HG03558 (cell line): ENCODE measurements around the gene PHLDA3.
"Not testable (repeated sequence)": the region's sequence is repeated elsewhere in the genome, so short reads cannot be mapped to it uniquely, and the experiment has no call there.

Source experiments
- ATAC-seq: cut with Tn5 transposase; IDR thresholded peaks from one replicate; pipeline ENCODE4 v1.9.1; 2021; ENCODE audit warnings: moderate number of reproducible peaks; ENCODE audit not compliant: unreplicated experiment; ENCODE audit errors: extremely low read depth

PHLDA3 gene

DNA sequence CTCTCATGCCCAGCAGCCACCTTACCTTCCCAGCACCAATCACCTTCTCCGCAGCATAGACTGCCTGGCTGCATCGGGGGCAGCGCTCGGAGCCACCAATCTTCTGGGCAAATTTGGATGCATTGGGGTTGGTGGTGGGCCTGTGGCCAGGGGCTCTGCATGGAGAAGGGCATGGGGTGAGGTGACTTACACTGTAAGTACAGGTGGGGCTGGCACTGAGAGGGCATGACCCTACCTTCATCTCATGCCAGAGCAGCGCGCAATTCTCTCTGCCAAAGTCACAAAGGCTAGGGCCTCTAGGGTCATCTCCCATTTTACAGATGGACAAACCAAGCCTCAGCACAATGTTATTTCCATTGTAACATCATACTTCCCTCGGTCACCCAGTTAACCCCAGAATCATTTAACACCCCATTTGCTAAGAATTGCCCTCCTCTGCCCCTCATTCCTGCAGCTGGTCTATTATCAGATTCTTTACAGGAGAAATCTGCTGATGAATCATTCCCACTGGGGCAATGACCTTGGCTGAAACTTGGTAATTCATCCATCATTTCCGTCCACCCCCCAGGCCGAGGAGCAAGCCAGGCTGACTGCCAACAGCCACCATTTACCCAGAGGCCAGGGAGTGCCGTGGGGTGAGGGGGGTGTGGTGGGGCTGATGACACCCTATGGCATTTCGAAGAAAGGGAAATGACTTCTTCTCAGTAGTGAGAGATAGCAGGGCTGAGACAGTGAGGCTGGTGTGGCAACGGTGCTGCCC, 20.0 kb upstream of the PHLDA3 start:
- no peak for ATAC-seq

- no peak for ATAC-seq
These were observed 18.8 kb upstream of the PHLDA3 start for GRCh38 chr1:201487742-201488141.

GRCh38 chr1:201486187-201486586, 17.2 kb upstream of the PHLDA3 start:
- no peak for ATAC-seq

GRCh38 chr1:201485184-201485774, 16.3 kb upstream of the PHLDA3 start:
- no peak for ATAC-seq

- ATAC-seq = no peak
These were observed 14.5 kb upstream of the PHLDA3 start for GRCh38 chr1:201483373-201483949.

GRCh38 chr1:201482755-201483154, 13.8 kb upstream of the PHLDA3 start:
- ATAC-seq = no peak

GRCh38 chr1:201481761-201482493, 12.9 kb upstream of the PHLDA3 start:
- ATAC-seq = peak; percentile 45

- no peak for ATAC-seq
These were observed 12.0 kb upstream of the PHLDA3 start for GRCh38 chr1:201481004-201481380.

DNA sequence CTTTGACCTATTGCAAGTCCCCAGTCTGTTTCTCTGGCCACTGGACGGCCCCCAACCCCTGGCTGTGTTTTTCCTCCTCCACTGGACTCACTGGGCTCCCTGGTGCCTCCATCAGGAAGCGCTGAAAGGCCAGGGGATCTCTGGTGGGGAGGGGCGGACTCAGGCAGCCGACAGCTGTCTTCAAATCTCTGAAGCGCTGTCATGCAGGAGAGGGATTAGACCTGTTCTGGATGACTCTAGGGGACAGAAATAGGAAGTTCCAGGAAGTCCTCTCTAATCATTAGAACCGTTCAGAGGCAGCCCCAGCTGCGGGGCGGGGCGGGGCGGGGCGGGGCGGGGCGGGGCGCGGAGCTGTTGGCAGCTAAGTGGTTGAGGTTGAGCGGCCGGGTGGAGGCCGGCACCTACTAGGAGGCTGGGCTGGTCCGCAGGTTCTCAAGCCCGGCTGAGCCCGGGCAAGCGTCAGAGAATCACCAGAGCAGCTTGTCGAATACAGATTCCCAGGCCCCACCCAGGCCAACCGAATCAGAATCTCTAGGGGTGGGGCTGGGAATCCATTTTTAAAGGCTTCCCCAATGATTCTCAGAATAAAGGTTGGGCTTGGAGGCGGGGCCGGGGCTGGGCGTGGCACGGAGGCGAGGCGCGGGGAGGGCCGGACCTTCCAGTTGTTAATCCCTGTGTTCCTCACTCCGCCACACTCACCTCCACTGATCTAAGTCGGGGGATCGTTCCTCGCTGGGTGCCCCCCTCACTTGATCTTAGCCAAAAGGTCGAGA, 11.4 kb upstream of the PHLDA3 start:
- ATAC-seq = no peak

- no peak for ATAC-seq
These were observed 10.3 kb upstream of the PHLDA3 start for GRCh38 chr1:201479201-201479730.

DNA sequence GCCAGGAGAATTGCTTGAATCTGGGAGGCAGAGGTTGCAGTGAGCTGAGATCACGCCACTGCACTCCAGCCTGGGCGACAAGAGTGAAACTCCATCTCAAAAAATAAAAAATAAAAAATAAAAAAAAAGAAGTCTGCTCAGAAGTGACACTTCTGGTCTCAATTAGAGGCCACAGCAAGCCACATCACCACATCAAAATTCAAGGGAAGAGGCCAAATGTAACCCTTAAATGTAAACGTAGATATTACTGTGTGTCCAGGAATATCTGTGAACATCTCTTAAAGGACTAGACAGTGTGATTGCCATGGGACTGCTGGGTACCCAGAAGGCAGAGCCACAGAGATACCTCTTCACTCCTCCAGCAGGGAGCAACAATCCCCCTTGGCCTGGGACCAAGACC, 9.7 kb upstream of the PHLDA3 start:
- not testable (repeated sequence) for ATAC-seq

GRCh38 chr1:201476670-201477344, 7.8 kb upstream of the PHLDA3 start:
- no peak for ATAC-seq

- no peak for ATAC-seq
These were observed 7.1 kb upstream of the PHLDA3 start for GRCh38 chr1:201475915-201476669.

- no peak for ATAC-seq
These were observed 6.1 kb upstream of the PHLDA3 start for GRCh38 chr1:201475130-201475529.

- ATAC-seq = no peak
These were observed 4.3 kb upstream of the PHLDA3 start for GRCh38 chr1:201473296-201473695.

DNA sequence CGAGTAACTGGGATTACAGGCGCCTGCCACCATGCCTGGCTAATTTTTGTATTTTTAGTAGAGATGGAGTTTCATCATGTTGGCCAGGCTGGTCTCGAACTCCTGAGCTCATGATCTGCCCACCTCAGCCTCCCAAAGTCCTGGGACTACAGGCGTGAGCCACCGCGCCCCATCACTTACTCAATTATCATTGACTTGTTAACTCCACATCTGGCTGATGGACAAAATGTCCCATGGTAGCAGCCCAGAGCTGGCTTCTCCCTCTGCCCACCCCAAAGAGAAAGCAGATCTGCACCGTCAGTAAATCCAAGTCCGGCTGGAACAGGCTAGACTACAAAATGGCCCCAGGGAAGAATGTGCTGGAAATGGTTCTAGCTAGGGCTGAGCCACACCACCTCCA, 3.3 kb upstream of the PHLDA3 start:
- ATAC-seq = not testable (repeated sequence)

DNA sequence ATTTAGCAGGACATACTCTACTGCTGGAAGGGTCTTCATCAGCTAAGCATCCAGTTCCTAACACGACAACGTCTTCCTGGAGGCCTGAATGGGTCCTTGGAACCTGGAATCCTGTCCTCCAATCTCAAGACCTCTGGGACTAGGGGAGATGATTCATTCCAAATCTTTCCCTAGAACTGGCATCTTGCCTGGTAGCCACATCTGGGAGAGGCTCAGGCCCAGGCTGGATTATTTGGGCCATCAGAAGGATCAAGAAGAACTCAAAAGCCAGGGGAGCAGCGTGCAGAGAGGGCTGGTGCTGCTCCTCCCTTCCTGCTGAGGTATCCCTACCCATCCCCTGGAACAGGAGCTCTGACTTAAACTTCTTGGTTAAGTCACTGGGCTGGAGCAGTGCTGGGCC, 2.8 kb upstream of the PHLDA3 start:
- ATAC-seq = no peak

DNA sequence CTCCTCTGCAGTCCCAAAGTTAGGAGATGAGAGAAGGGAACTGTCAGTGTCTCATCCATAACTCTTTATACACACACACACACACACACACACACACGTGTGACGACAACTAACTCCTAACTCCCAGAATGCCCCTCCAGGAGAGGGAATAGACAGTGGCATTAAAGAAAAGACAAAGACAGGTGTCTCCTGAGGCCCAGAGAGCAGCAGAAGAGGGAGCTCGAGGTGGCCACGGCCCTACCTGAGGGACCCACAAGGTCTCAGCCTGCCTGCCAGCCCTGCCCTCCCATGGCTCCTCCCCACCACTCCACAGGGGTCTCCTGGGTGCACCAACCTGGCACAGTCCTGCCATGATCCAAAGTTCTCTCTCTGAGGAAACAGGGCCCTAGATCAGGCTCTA, 1.6 kb upstream of the PHLDA3 start:
- ATAC-seq = no peak

DNA sequence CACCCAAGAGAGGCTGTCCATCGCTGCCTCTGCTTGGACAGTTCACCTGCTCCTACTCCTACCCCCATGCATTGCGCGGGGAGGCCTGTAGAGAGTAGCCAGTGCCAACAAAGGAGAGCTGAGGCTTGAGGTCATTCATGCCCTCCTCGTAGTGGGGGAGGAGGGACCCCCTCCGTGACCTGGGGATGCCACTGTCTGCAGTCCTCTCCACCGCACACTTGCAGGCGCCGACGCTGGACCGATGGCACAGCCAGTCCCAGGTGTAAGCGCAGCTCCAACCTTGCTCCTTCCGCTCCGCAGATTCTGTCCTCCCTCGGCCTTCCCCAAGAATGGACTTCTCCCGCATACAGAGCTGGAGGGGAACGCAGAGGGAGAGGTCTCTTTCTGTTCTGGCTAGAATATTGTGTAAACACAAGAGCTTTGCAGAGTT, 672 bp upstream of the PHLDA3 start:
- no peak for ATAC-seq
